IMR-90 (cell line): Measurements from ENCODE around the gene CEMP1. TPM values are rescaled to one million over a fixed set of nuclear protein-coding genes. Genes with fewer than 3 reads are reported as not detected.

Source experiments
- ATAC-seq: fragments of 200-7000 bp; cut with Tn5 transposase; 2 replicates; pipeline ENCODE4 v1.9.1; 2020; ENCODE audit warnings: low read depth, mild to moderate bottlenecking, moderate library complexity
- BruUV-seq: library from RNA; stranded (reverse); fragments of 400-500 nt; replicated peaks from 2 replicates; lab custom pipeline; 2021; lab: Mats Ljungman, UMichigan
- CTCF ChIA-PET: fragments of 300-600 bp; formaldehyde crosslinking; extraction: SDS; loops from one replicate; lab custom pipeline; 2021; ENCODE audit warnings: antibody characterized with exemption; lab: Yijun Ruan, JAX
- POLR2A ChIA-PET: fragments of 300-600 bp; sonication (Branson Sonifier 250); formaldehyde crosslinking; loops from one replicate; lab custom pipeline; 2022; ENCODE audit warnings: antibody characterized with exemption; ENCODE audit not compliant: unreplicated experiment; lab: Charles Lee
- DNase-seq: peaks from one replicate; pipeline ENCODE4 v3.0.0; 2013
- H2AFZ ChIP-seq: replicated peaks from 2 replicates; pipeline ENCODE3; 2013; ENCODE audit warnings: low read length, mild to moderate bottlenecking; ENCODE audit not compliant: poor library complexity
- H2AK5ac ChIP-seq: 2 replicates; pipeline ENCODE4 v1.6.1; 2013; ENCODE audit warnings: low read depth, low read length, inconsistent platforms
- H2AK9ac ChIP-seq: replicated peaks from 2 replicates; pipeline ENCODE3; 2013; ENCODE audit warnings: mild to moderate bottlenecking, low read depth, low read length, moderate library complexity; ENCODE audit not compliant: poor library complexity
- H2BK120ac ChIP-seq: 2 replicates; pipeline ENCODE4 v1.6.1; 2013; ENCODE audit warnings: low read depth, low read length, inconsistent platforms
- H2BK15ac ChIP-seq: 3 replicates; pipeline ENCODE4 v1.6.1; 2013; ENCODE audit warnings: low read depth, low read length, inconsistent platforms
- H2BK20ac ChIP-seq: 2 replicates; pipeline ENCODE4 v1.6.1; 2013; ENCODE audit warnings: low read depth, mild to moderate bottlenecking, inconsistent platforms, low read length, moderate library complexity
- H2BK5ac ChIP-seq: 2 replicates; pipeline ENCODE4 v1.6.1; 2013; ENCODE audit warnings: mild to moderate bottlenecking, low read depth, low read length, inconsistent platforms; ENCODE audit not compliant: poor library complexity, severe bottlenecking
- H3K14ac ChIP-seq: replicated peaks from 2 replicates; pipeline ENCODE4 v1.6.1; 2013; ENCODE audit warnings: low read depth, low read length, inconsistent platforms
- H3K18ac ChIP-seq: 2 replicates; pipeline ENCODE4 v1.6.1; 2013; ENCODE audit warnings: low read depth, low read length, control low read depth
- H3K23ac ChIP-seq: 2 replicates; pipeline ENCODE4 v1.6.1; 2013; ENCODE audit warnings: low read depth, low read length, inconsistent platforms
- H3K27ac ChIP-seq: 2 replicates; pipeline ENCODE4 v1.5.1; 2013; ENCODE audit warnings: mild to moderate bottlenecking, control low read depth, low read length; ENCODE audit not compliant: insufficient read depth
- H3K27me3 ChIP-seq: 2 replicates; pipeline ENCODE4 v1.6.1; 2013; ENCODE audit warnings: low read length; ENCODE audit not compliant: control insufficient read depth, insufficient read depth
- H3K36me3 ChIP-seq: 2 replicates; pipeline ENCODE4 v1.6.1; 2013; ENCODE audit warnings: low read length, mixed read lengths; ENCODE audit not compliant: control insufficient read depth, insufficient read depth
- H3K4ac ChIP-seq: 2 replicates; pipeline ENCODE4 v1.6.1; 2013; ENCODE audit warnings: low read depth, low read length, inconsistent platforms
- H3K4me1 ChIP-seq: 2 replicates; pipeline ENCODE4 v1.6.1; 2013; ENCODE audit warnings: low read length, mixed read lengths; ENCODE audit not compliant: control insufficient read depth, insufficient read depth
- H3K4me2 ChIP-seq: 2 replicates; pipeline ENCODE4 v1.6.1; 2013; ENCODE audit warnings: low read depth, mild to moderate bottlenecking, control low read depth, low read length, moderate library complexity
- H3K4me3 ChIP-seq: 2 replicates; pipeline ENCODE4 v1.5.1; 2013; ENCODE audit warnings: low read depth, mild to moderate bottlenecking, control low read depth, low read length, moderate library complexity; ENCODE audit not compliant: insufficient read depth
- H3K56ac ChIP-seq: 2 replicates; pipeline ENCODE4 v1.6.1; 2013; ENCODE audit warnings: low read length, inconsistent platforms; ENCODE audit not compliant: insufficient read depth; ENCODE audit errors: extremely low read depth
- H3K79me1 ChIP-seq, 2 experiments: 2 replicates each; pipeline ENCODE4 v1.6.1; 2013; ENCODE audit warnings: low read length in 2 of 2, inconsistent platforms in 1 of 2, low read depth in 1 of 2
- H3K9ac ChIP-seq: 2 replicates; pipeline ENCODE4 v1.6.1; 2013; ENCODE audit warnings: low read depth, low read length, control low read depth
- H3K9me1 ChIP-seq: 2 replicates; pipeline ENCODE4 v1.6.1; 2013; ENCODE audit warnings: low read length, inconsistent platforms; ENCODE audit not compliant: insufficient read depth
- H3K9me3 ChIP-seq: 2 replicates; pipeline ENCODE4 v1.6.1; 2013; ENCODE audit warnings: low read length; ENCODE audit not compliant: control insufficient read depth, insufficient read depth
- H4K20me1 ChIP-seq: 2 replicates; pipeline ENCODE4 v1.6.1; 2013; ENCODE audit warnings: low read length, inconsistent platforms; ENCODE audit not compliant: insufficient read depth
- H4K5ac ChIP-seq: 2 replicates; pipeline ENCODE4 v1.6.1; 2013; ENCODE audit warnings: mild to moderate bottlenecking, low read depth, low read length, control low read depth
- H4K8ac ChIP-seq, 2 experiments: 2 replicates each; pipeline ENCODE4 v1.6.1; 2013; ENCODE audit warnings: low read depth in 2 of 2, low read length in 2 of 2, control low read depth in 1 of 2, inconsistent platforms in 1 of 2
- H4K91ac ChIP-seq: 2 replicates; pipeline ENCODE4 v1.6.1; 2013; ENCODE audit warnings: low read depth, low read length, inconsistent platforms; ENCODE audit not compliant: insufficient read depth
- CHD1 ChIP-seq: IDR thresholded peaks from 2 replicates; pipeline ENCODE4 v1.6.1; 2012; ENCODE audit warnings: low read depth, low read length, improper control_type of control experiment
- ELK1 ChIP-seq: fragments of 150-350 bp; IDR thresholded peaks from 2 replicates; pipeline ENCODE4 v1.6.1; 2016; ENCODE audit warnings: low read depth, mild to moderate bottlenecking, low read length, moderate library complexity, borderline replicate concordance
- FOS ChIP-seq: fragments of 150-350 bp; IDR thresholded peaks from 2 replicates; pipeline ENCODE4 v1.6.1; 2016; ENCODE audit warnings: low read depth, low read length
- MAFK ChIP-seq: IDR thresholded peaks from 2 replicates; pipeline ENCODE4 v1.6.1; 2012; ENCODE audit warnings: low read depth, low read length, improper control_type of control experiment
- MAZ ChIP-seq: IDR thresholded peaks from 2 replicates; pipeline ENCODE4 v1.6.1; 2012; ENCODE audit warnings: low read depth, mild to moderate bottlenecking, low read length, improper control_type of control experiment, moderate library complexity, borderline replicate concordance
- MXI1 ChIP-seq: IDR thresholded peaks from 2 replicates; pipeline ENCODE4 v1.6.1; 2012; ENCODE audit warnings: low read depth, mild to moderate bottlenecking, low read length, moderate library complexity, borderline replicate concordance
- NFE2L2 ChIP-seq: fragments of 150-350 bp; IDR thresholded peaks from 2 replicates; pipeline ENCODE4 v1.6.1; 2016; ENCODE audit warnings: low read depth, mild to moderate bottlenecking, low read length
- POLR2A ChIP-seq: IDR thresholded peaks from 2 replicates; pipeline ENCODE4 v1.6.1; 2012; ENCODE audit warnings: mild to moderate bottlenecking, low read depth, low read length
- RAD21 ChIP-seq: IDR thresholded peaks from 2 replicates; pipeline ENCODE4 v1.6.1; 2012; ENCODE audit warnings: low read length, improper control_type of control experiment
- RCOR1 ChIP-seq: IDR thresholded peaks from 2 replicates; pipeline ENCODE4 v1.6.1; 2012; ENCODE audit warnings: mild to moderate bottlenecking, low read length, improper control_type of control experiment; ENCODE audit not compliant: insufficient replicate concordance
- RFX5 ChIP-seq: IDR thresholded peaks from 2 replicates; pipeline ENCODE4 v1.8.0; 2012; ENCODE audit warnings: low read depth, mild to moderate bottlenecking, low read length, moderate library complexity
- WGBS, 2 experiments: methylation state at CpG; one replicate each; pipeline versions ENCODE4 v1.1.5 to v1.1.7; 2013; ENCODE audit warnings: missing lambda C conversion rate in 2 of 2; ENCODE audit not compliant: insufficient read length in 1 of 2; ENCODE audit errors: extremely low coverage in 2 of 2; 5-methylcytosine and 5-hydroxymethylcytosine counted together
- dilution Hi-C: fragments of 300-500 bp; cut with HindIII; formaldehyde crosslinking; loops from one replicate; pipeline ENCODE4 v1.14.3; 2018; ENCODE audit warnings: low sequenced_read_pairs; ENCODE audit not compliant: unreplicated experiment
- in situ Hi-C: fragments of 300-500 bp; cut with MboI; formaldehyde crosslinking; loops from 3 replicates; pipeline ENCODE4 v1.14.3; 2019; ENCODE audit warnings: low sequenced_read_pairs, inconsistent platforms, mixed read lengths
- intact Hi-C: fragments of 100-400 bp; cut with micrococcal nuclease; formaldehyde crosslinking; loops from 2 replicates; pipeline ENCODE4 v1.10.0; 2022
- polyA plus RNA-seq, 3 experiments: library from polyadenylated mRNA; depleted of rRNA; stranded (reverse); fragments of >200 nt; gene quantifications; 2 replicates each; pipeline ENCODE4 v1.2.3, GENCODE V29; 2012; ENCODE audit warnings: low replicate concordance in 1 of 3
- total RNA-seq: library from RNA; depleted of rRNA; stranded (reverse); fragments of >200 nt; gene quantifications from 2 replicates; pipeline ENCODE4 v1.2.3, GENCODE V29; 2012
- TF ChIP-seq, protein P1 (sequence below): conservative IDR thresholded peaks from 2 replicates; pipeline ENCODE4 v1.5.1; 2012; ENCODE audit warnings: mild to moderate bottlenecking, low read depth, low read length, improper control_type of control experiment

CEMP1 gene
- total and polyA plus RNA-seq, 2 of the 4 experiments (the other 2 are of a cell fraction) = not detected

GRCh38 chr16:2520097-2520783 is 11.0 kb downstream of the CEMP1 start, which contains the start of gene AMDHD2 (continued):
- TF ChIP-seq CHD1 (no peak), MXI1 (peak; percentile 37)

DNA sequence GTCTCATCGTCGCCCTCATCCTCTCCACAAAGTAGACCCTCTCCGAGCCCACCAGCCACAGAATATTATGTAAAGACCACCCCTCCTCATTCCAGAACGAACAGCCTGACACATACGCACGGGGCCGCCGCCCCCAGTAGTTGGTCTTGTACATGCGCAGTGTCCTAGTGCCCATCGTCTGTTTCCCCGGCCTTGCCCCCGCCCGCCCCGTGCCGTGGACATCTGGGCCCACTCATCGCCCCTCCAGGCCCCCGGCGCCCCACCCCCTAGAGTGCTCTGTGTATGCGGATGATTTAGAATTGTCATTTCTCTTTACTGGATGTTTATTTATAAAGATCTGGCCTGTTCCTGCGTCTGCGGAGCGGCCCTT is 11.5 kb downstream of the CEMP1 start:
- POLR2A ChIA-PET = interaction anchor here (1.0 kb wide), 1 partner anchor 10 kb away, joined by 3 read pairs; no protein-coding TSS in a partner anchor
- Histone ChIP-seq H3K4me2 (peak overlapping the region; percentile 67), H3K27ac (peak overlapping the region; percentile 62), H4K91ac (peak overlapping the region; percentile 47; the same call in 1 of the 2 replicates), H2BK20ac (no peak overlapping the region), H4K20me1 (peaks cover 54% of the 10 kb centered on the region), H3K9me1 (peaks cover 19% of the 10 kb centered on the region), H3K79me1 (peaks cover 18 to 69% of the 10 kb centered on the region in 2 experiments), H3K27me3 (no peaks in the 10 kb centered on the region), H3K18ac (no peak overlapping the region), H2AFZ (peak overlapping the region; percentile 99), H3K14ac (peak overlapping the region; percentile 73), H3K56ac (peak overlapping the region; percentile 59), H2BK5ac (peak overlapping the region; percentile 11), H3K4me1 (peaks cover 13% of the 10 kb centered on the region), H4K5ac (no peak overlapping the region), H3K4ac (peak overlapping the region; percentile 69; the same call in 1 of the 2 replicates), H2BK15ac (no peak overlapping the region; the same call in 2 of the 3 replicates), H2AK5ac (peak overlapping the region; percentile 95), H3K36me3 (peaks cover 21% of the 10 kb centered on the region), H3K9me3 (no peaks in the 10 kb centered on the region), H3K23ac (peak overlapping the region; percentile 56; the same call in 1 of the 2 replicates), H3K4me3 (no peak overlapping the region), H3K9ac (peak overlapping the region; percentile 26), H4K8ac (peak overlapping the region; percentile 73 to 91; a peak in 2 of 4 replicates), H2BK120ac (peak overlapping the region; percentile 58; the same call in 1 of the 2 replicates), H2AK9ac (peak overlapping the region; percentile 79)
- 10% methylated on average over 6 of the region's 22 CpGs; no CpG with 5 or more reads in 1 of the 2 experiments for WGBS, 2 experiments
- no TSS peak for BruUV-seq
- intact Hi-C loops (no loop called here), dilution Hi-C loops (no loop called here), in situ Hi-C loops (no loop called here)
- no peak for ATAC-seq
- CTCF ChIA-PET = interaction anchor here (0.6 kb wide), 1 partner anchor 1821 kb away, joined by 6 read pairs; no protein-coding TSS in a partner anchor
- no peak for DNase-seq
- TF ChIP-seq MAFK (no peak), MAZ (no peak), MXI1 (no peak), ELK1 (no peak), RFX5 (no peak), RAD21 (no peak), FOS (no peak), NFE2L2 (no peak), POLR2A (no peak), RCOR1 (no peak), CHD1 (no peak)
- TF ChIP-seq, protein P1, sequence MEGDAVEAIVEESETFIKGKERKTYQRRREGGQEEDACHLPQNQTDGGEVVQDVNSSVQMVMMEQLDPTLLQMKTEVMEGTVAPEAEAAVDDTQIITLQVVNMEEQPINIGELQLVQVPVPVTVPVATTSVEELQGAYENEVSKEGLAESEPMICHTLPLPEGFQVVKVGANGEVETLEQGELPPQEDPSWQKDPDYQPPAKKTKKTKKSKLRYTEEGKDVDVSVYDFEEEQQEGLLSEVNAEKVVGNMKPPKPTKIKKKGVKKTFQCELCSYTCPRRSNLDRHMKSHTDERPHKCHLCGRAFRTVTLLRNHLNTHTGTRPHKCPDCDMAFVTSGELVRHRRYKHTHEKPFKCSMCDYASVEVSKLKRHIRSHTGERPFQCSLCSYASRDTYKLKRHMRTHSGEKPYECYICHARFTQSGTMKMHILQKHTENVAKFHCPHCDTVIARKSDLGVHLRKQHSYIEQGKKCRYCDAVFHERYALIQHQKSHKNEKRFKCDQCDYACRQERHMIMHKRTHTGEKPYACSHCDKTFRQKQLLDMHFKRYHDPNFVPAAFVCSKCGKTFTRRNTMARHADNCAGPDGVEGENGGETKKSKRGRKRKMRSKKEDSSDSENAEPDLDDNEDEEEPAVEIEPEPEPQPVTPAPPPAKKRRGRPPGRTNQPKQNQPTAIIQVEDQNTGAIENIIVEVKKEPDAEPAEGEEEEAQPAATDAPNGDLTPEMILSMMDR = no peak
